Suppressor macrophage treated with lipopolysaccharide for 1 hour (primary cell): Measurements from ENCODE around the gene PGLYRP3.

Source experiments
- DNase-seq, 3 donors: peaks; one replicate each; pipeline ENCODE4 v3.0.0-alpha.2; 2020 to 2022

The PGLYRP3 gene, protein sequence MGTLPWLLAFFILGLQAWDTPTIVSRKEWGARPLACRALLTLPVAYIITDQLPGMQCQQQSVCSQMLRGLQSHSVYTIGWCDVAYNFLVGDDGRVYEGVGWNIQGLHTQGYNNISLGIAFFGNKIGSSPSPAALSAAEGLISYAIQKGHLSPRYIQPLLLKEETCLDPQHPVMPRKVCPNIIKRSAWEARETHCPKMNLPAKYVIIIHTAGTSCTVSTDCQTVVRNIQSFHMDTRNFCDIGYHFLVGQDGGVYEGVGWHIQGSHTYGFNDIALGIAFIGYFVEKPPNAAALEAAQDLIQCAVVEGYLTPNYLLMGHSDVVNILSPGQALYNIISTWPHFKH

DNA sequence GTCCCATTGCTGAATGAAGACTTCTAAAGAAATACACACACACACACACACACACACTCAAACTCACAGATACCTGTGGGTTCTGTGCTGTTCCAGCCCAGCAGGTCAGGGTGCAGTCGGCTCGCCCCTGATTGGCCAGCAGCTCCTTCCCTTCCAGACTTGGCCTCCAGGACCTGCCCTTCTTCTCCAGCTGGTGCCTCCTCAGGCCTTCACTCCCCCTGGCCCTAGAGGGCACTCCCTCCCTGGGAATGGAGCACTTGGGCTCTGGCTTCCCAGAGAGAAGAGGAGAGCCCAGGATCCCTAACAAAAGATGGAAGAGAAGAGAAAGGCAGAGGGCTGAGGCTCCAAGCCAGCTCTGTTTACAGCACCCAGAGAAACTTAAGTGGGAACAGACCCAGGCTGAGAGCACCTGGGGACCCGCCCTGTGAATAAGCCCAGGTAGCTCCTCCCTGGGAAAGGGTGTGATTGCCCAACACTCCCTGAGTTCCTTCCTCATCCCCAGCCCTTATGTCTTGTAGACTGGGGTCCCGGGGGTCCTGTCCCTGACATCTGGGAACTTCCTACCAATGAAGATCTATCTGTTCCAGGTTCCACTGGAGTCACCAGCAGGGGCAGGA, at the start of gene PGLYRP3:
Gene PGLYRP3 (minus strand): TSS at position 383 of the 617 bp plus-strand sequence. CDS start 2,287 bp downstream, outside the sequence.
- DNase-seq = no peak

GRCh38 chr1:153362187-153362775, 49.5 kb upstream of the PGLYRP3 start:
- DNase-seq = no peak

GRCh38 chr1:153361480-153362109, 48.8 kb upstream of the PGLYRP3 start:
- DNase-seq = no peak

GRCh38 chr1:153360592-153361479, 48.1 kb upstream of the PGLYRP3 start:
- no peak for DNase-seq

DNA sequence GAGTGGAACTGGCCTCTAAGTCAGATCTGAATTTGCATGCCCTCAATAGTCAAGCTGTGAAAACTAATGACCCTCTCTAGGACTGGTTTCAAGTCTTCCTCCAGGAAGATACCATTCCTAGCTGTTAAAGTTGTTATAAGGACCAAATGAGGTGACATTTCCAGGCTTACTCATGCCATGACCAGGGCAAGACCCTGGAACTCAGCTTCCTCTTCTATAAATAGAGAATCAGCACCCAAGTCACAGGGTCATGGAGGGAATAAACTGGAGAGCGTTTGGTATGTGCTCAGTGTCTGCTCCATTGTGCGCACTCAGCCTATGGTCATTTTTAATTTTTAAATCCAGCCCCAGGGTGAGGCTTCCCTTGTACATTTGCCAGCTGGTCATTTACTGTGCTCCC, 47.4 kb upstream of the PGLYRP3 start:
- DNase-seq = peak; percentile 70 to 85 (median 76)

GRCh38 chr1:153359241-153359640, 46.5 kb upstream of the PGLYRP3 start:
- no peak for DNase-seq

- DNase-seq = no peak
Measured at GRCh38 chr1:153358691-153358975, 45.9 kb upstream of the PGLYRP3 start.

- peak; percentile 42 to 72 (median 60) for DNase-seq
Measured at GRCh38 chr1:153357853-153358690, 45.3 kb upstream of the PGLYRP3 start, which contains the start of gene S100A9. S100A9 (plus strand) TSS chr1:153357854; CDS start chr1:153358284, 430 bp downstream.

DNA sequence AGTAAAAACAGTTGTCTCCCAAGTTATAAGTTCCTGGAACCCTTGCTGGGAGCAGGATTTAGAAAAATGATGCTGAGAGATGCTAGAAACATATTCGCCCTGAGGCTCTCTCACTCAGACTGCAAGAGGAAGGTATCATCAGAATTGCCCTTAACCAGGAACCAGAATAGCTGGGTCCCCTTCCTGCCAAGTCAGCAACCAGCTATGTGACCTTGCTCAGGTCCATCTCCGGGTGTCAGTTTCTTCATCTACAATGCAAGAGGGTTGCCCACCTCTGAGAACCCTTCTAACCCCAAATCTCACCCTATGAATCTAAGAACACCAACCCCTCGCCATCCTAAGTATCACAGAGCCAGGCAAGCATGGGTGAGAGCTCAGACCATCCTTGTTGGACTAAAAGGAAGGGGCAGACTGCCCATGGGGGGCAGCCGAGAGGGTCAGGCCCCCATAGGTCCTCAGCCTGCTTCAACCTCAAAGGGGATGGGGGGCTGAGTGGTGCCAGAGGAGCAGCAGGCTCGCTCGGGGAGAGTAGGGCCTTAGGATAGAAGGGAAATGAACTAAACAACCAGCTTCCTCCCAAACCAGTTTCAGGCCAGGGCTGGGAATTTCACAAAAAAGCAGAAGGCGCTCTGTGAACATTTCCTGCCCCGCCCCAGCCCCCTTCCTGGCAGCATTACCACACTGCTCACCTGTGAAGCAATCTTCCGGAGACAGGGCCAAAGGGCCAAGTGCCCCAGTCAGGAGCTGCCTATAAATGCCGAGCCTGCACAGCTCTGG, 44.5 kb upstream of the PGLYRP3 start:
- peak; percentile 79 to 86 (median 82) for DNase-seq

- no peak for DNase-seq
Measured at GRCh38 chr1:153356392-153357075, 43.8 kb upstream of the PGLYRP3 start.

- DNase-seq = peak; percentile 90 to 93 (median 92)
Measured at GRCh38 chr1:153355445-153356071, 42.8 kb upstream of the PGLYRP3 start.

DNA sequence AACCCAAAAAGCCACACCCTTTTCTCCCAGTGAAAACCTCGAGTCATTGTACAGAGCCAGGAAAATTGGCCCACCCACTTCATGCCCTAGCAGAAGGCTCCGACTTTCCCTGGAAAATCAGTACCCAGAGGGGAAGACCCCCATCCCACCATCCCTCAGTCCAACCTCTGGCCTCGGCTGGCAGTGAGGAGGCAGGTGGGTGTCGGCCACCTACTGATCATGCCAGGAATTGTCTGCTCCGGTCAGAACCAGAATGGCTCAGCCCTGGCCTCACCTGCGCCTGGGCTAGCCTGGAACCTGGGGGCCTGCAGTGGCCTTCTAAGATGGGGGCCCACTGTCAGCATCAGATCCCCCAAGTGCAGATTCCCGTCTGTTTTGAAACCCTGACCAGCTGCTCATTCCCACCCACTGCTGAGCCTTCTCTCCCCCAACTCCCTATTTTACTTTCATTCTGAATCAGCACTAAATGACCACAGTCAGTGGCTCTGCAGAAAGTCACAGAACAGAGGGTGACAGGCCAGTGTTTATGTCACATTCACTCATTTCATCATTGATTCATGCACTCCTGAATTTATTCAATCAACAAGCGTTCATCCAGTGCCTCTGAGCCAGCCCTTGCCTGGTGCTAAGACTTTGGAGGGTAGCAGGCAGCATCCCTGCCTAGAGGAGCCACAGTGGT, 41.9 kb upstream of the PGLYRP3 start:
- no peak for DNase-seq

- no peak for DNase-seq
Measured at GRCh38 chr1:153353226-153353947, 40.6 kb upstream of the PGLYRP3 start.

DNA sequence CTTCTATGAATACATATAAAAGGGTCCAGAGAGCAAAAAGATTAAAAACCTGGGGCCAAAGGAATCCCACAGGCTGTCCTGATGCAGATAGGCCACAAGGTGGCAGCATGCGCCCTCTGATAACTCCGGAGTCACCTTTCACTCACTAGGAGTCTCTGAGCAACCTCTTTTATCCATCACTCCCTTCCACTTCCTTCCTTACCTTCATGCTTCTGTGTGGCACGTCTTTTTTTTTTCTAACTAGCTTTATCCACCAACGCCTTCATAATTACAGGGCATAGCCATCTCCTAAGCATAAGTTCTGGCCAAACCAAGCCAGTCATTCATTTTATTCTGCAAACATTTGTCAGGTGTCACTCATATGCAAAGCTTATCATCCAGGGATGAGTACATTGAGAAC, 39.8 kb upstream of the PGLYRP3 start:
- peak; percentile 78 to 80 (median 78) for DNase-seq

DNA sequence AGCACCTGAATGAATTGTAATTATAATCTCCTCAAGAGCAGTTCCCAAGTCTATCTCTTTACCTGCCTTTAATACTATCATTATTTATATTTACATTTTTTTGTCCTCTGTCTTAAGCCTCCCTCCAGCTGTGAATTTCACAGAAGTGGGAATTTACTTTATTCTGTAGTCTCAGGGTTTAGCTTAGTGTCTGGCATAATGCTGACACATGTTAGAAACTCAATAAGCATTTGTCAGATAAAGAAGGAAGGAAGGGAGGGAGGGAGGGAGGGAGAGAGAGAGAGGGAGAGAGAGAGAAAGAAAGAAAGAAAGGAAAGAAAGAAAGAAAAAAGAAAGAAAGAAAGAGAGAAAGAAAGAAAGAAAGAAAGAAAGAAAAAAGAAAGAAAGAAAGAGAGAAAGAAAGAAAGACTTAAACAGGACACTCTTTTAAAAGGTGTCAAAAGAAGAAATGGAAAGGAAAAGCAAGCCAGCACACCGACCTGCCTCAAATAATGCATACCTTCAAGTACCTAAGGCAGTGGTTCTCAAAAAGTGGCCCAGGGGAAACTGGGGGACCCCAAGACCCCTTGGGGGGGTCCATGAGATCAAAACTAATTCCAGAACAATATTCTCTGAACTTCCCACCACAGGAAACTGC, 37.7 kb upstream of the PGLYRP3 start:
- no peak for DNase-seq

GRCh38 chr1:153349363-153350320, 36.9 kb upstream of the PGLYRP3 start:
- peak; percentile 35 to 48 (median 37) for DNase-seq
